ENCODE results near the gene PPDPF.
"Not testable (repeated sequence)": the region's sequence is repeated elsewhere in the genome, so short reads cannot be mapped to it uniquely, and the experiment has no call there.

Gene PPDPF

GRCh38 chr20:63565021-63565698, 44.6 kb downstream of the PPDPF start:
- DNase-seq (ENCODE audit: low spot score): no peak

- DNase-seq (ENCODE audit: low spot score): no peak
Observed at GRCh38 chr20:63565699-63566335, 45.3 kb downstream of the PPDPF start.

GRCh38 chr20:63566395-63567135, 46.0 kb downstream of the PPDPF start:
- no peak for DNase-seq (ENCODE audit: low spot score)

GRCh38 chr20:63567136-63567385, 46.5 kb downstream of the PPDPF start:
- no peak for DNase-seq (ENCODE audit: low spot score)

- DNase-seq (ENCODE audit: low spot score): no peak
Observed at GRCh38 chr20:63567386-63568169, 47.0 kb downstream of the PPDPF start.

DNA sequence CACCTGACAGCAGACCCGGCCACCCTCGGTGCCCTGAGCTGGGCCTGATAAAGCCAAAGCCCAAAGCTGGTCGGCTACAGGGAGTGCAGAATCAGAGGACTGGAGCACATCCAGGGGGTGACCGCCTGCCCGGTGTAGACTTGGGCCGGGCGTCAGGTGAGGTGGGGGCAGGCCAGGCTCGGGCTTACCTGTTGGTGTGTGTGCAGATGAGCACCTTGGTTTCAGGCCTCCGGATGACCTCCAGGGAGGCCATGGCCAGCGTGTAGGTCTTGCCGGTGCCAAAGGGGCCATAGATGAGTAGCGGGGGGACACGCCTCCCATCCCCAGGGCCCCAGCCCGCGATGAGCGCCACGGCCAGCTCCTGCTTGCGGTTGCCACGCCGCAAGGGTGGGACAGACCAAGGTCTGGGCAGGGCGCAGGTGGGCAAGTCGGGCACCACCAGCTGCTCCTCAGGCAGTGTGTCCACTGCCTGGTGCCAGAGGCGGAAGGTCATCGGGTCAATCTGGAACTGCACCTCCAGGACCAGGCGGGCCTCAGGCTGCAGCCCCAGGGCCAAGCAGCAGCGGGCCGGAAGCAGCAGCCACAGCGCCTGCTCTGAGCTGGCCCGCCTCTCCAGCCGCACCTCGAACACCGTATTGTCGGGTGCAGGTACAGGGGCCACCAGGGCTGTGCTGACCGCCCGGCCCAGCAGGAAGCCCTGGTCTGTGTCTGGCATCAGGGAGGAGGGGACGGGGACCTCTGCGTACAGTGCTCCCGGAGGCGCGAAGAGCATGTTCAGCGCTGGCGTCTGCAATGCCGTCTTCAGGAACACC, 47.8 kb downstream of the PPDPF start:
- no peak for DNase-seq (ENCODE audit: low spot score)

- DNase-seq (ENCODE audit: low spot score): no peak
Observed at GRCh38 chr20:63568986-63569949, 48.7 kb downstream of the PPDPF start.

GRCh38 chr20:63570281-63571086, 49.9 kb downstream of the PPDPF start:
- DNase-seq (ENCODE audit: low spot score): no peak

DNA sequence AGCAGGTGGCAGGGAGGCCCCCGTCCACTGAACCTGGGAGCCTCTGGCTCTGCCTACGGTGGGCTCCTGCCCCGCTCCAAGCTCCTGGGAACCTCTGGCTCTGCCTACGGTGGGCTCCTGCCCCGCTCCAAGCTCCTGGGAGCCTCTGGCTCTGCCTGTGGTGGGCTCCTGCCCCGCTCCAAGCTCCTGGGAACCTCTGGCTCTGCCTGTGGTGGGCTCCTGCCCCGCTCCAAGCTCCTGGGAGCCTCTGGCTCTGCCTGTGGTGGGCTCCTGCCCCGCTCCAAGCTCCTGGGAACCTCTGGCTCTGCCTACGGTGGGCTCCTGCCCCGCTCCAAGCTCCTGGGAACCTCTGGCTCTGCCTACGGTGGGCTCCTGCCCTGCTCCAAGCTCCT, 50.5 kb downstream of the PPDPF start:
- DNase-seq (ENCODE audit: low spot score): not testable (repeated sequence)
